ENCODE measurements around the gene PDE11A. TPM values are rescaled to one million over a fixed set of nuclear protein-coding genes. Genes with fewer than 3 reads are reported as not detected.

Gene PDE11A
- total and polyA plus RNA-seq, 2 of the 8 experiments (the other 6 are each of a cell fraction or from before 2014, with no cell fraction given) = 0.19 to 0.23 TPM

GRCh38 chr2:177640423-177640822 lies 432.2 kb downstream of the PDE11A start:
- no peak for FAIRE-seq
- CTCF ChIA-PET (ENCODE audit: partially characterized antibody) = no interaction called here

More at GRCh38 chr2:177640423-177640822, 432.2 kb downstream of the PDE11A start:
- Histone ChIP-seq H3K4me3 (ENCODE audit: extremely low read depth in 1 of 4, insufficient read depth in 2 of 4, low read depth in 3 of 4, low read length in 4 of 4) (no peak overlapping the region), H2BK20ac (ENCODE audit: low read length) (no peak overlapping the region), H3K79me2 (ENCODE audit: control insufficient read depth in 1 of 2, insufficient read depth in 2 of 2, low read length in 2 of 2) (no peaks in the 10 kb centered on the region), H3K4me2 (ENCODE audit: insufficient read depth in 1 of 2, low read depth in 2 of 2, low read length in 2 of 2) (no peak overlapping the region), H4K5ac (ENCODE audit: insufficient read length, low read depth, low read length) (no peak overlapping the region), H2AK5ac (ENCODE audit: low read depth, low read length) (no peak overlapping the region), H3K4me1 (replicated peaks in 1 of 4; ENCODE audit: control insufficient read depth in 3 of 4, insufficient read depth in 4 of 4, low read length in 3 of 4) (no peaks in the 10 kb centered on the region), H4K91ac (replicated peaks; ENCODE audit: insufficient read length, low read length) (no peak overlapping the region), H3K14ac (ENCODE audit: insufficient read length) (no peak overlapping the region), H2AFZ (ENCODE audit: low read length) (no peak overlapping the region), H4K8ac (ENCODE audit: extremely low read depth, insufficient read depth, low read length) (no peak overlapping the region), H2BK15ac (ENCODE audit: low read length) (no peak overlapping the region), H3K23ac (ENCODE audit: insufficient read length) (no peak overlapping the region), H3K18ac (ENCODE audit: extremely low read depth, low read length) (no peak overlapping the region), H2BK12ac (ENCODE audit: low read depth, low read length) (no peak overlapping the region), H2BK5ac (ENCODE audit: low read depth, low read length) (no peak overlapping the region), H3K9me3 (ENCODE audit: insufficient read depth in 2 of 2, low read depth in 1 of 2, low read length in 1 of 2) (peaks cover 0 to 2% of the 10 kb centered on the region in 2 experiments; a peak in 2 of 4 replicates), H3K23me2 (ENCODE audit: low read depth, low read length) (no peaks in the 10 kb centered on the region), H3K36me3 (ENCODE audit: control insufficient read depth in 2 of 4, insufficient read depth in 4 of 4, low read length in 3 of 4) (no peaks in the 10 kb centered on the region; a peak in 1 of 8 replicates), H3K27ac (ENCODE audit: low read depth, low read length) (no peak overlapping the region), H3K79me1 (ENCODE audit: low read depth, low read length) (no peaks in the 10 kb centered on the region), H2BK120ac (replicated peaks; ENCODE audit: low read depth, low read length) (no peak overlapping the region), H3K56ac (replicated peaks; ENCODE audit: insufficient read length, low read depth, low read length) (no peak overlapping the region), H4K20me1 (replicated peaks in 1 of 2; ENCODE audit: control insufficient read depth in 1 of 2, insufficient read depth in 2 of 2, low read length in 2 of 2) (no peaks in the 10 kb centered on the region), H3K9ac (replicated peaks in 1 of 4; ENCODE audit: extremely low read depth in 1 of 4, low read depth in 3 of 4, low read length in 3 of 4) (no peak overlapping the region), H3K4ac (replicated peaks; ENCODE audit: insufficient read length, low read depth, low read length) (no peak overlapping the region), H3K27me3 (replicated peaks in 1 of 4; ENCODE audit: control insufficient read depth in 3 of 4, extremely low read depth in 1 of 4, insufficient read depth in 3 of 4, low read length in 3 of 4) (peaks cover 0 to 2% (median 0%) of the 10 kb centered on the region in 4 experiments; a peak in 2 of 7 replicates)
- 77% methylated on average over 3 of the region's 3 CpGs; no CpG with 5 or more reads in 1 of the 2 experiments for WGBS, 2 experiments (ENCODE audit: extremely low coverage in 1 of 2, insufficient coverage in 1 of 2, insufficient read length in 1 of 2, insufficient replicate concordance in 2 of 2, low coverage in 1 of 2, low lambda C conversion rate in 2 of 2, missing lambda C conversion rate in 1 of 2)
- no peak for DNase-seq (ENCODE audit: low read depth in 1 of 2, low spot score in 2 of 2)
- no peak for TF ChIP-seq CHD2 (IDR thresholded peaks at IDR 0.05; ENCODE audit: low read length)
- no peak for TF ChIP-seq EGR1 (IDR thresholded peaks at IDR 0.05; ENCODE audit: borderline replicate concordance, low read depth, low read length)
- no peak for TF ChIP-seq KDM1A (IDR thresholded peaks at IDR 0.05; ENCODE audit: borderline replicate concordance, low read length)
- TF ChIP-seq EP300 (IDR thresholded peaks at IDR 0.05; ENCODE audit: borderline replicate concordance in 1 of 2, low read depth in 2 of 2, low read length in 2 of 2) = no peak
- no peak for TF ChIP-seq SUZ12 (IDR thresholded peaks at IDR 0.05; ENCODE audit: low read length)
- TF ChIP-seq SP1 (IDR thresholded peaks at IDR 0.05; ENCODE audit: low read depth, low read length) = no peak
- TF ChIP-seq YY1 (IDR thresholded peaks at IDR 0.05; ENCODE audit: low read depth, low read length) = no peak
- no peak for TF ChIP-seq FOSL1 (IDR thresholded peaks at IDR 0.05; ENCODE audit: insufficient read depth, low read depth, low read length)
- no peak for TF ChIP-seq SP2 (IDR thresholded peaks at IDR 0.05; ENCODE audit: low read length)
- POLR2A ChIA-PET (ENCODE audit: partially characterized antibody) = no interaction called here

Measured in H1 (cell line).